ENCODE results near the gene PRKCI. TPM values are rescaled to one million over a fixed set of nuclear protein-coding genes. Genes with fewer than 3 reads are reported as not detected.
"Not testable (repeated sequence)": the region's sequence is repeated elsewhere in the genome, so short reads cannot be mapped to it uniquely, and the experiment has no call there.

PRKCI gene
- total and polyA plus RNA-seq, 4 donors = 3.2 to 12.7 (median 8.7) TPM

DNA sequence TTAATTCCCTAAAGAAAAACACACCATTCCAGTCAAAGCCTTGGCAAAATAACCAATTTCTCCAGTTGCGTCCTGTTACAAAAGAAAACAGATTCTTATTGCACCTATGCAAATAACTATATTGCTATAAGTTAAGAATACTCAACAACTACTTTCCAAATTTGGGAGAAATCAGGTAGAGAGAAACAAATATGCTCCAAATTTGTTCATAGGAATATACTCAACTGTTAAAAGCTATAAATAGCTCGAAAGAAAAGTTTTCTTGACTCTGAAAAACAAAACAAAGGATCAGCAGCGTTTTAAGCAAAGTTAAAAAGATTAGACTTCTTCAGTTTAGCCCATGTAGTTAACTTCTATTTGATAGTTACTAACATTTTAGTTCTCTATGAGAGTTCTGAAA lies 115.2 kb downstream of the PRKCI start:
- peaks cover 0 to 11% (median 2%) of the 10 kb centered on the region in 4 donors for H3K4me1 ChIP-seq (ENCODE audit: control insufficient read depth in 4 of 4, insufficient read depth in 4 of 4, low read length in 3 of 4)
- no peaks in the 10 kb centered on the region for H3K9me3 ChIP-seq (ENCODE audit: control insufficient read depth in 4 of 4, low read length in 3 of 4)
- WGBS = 93% methylated on average over 3 of the region's 3 CpGs
- no peak overlapping the region for H3K4me3 ChIP-seq (ENCODE audit: low read depth in 1 of 3, low read length in 3 of 3)
- no peak overlapping the region for H3K9ac ChIP-seq (ENCODE audit: low read depth in 1 of 2, low read length in 2 of 2)
- H3K27me3 ChIP-seq (ENCODE audit: control insufficient read depth in 4 of 4, insufficient read depth in 4 of 4, low read length in 3 of 4) = no peaks in the 10 kb centered on the region
- H3K36me3 ChIP-seq (ENCODE audit: control insufficient read depth in 4 of 4, insufficient read depth in 3 of 4, low read depth in 1 of 4, low read length in 3 of 4) = no peaks in the 10 kb centered on the region
- no peak overlapping the region for H3K27ac ChIP-seq (ENCODE audit: low read depth in 1 of 2, low read length in 2 of 2)
- no peak for DNase-seq (ENCODE audit: low spot score)
- TF ChIP-seq HNF4G (IDR thresholded peaks at IDR 0.05) = no peak

- peaks cover 0 to 11% (median 2%) of the 10 kb centered on the region in 4 donors for H3K4me1 ChIP-seq (ENCODE audit: control insufficient read depth in 4 of 4, insufficient read depth in 4 of 4, low read length in 3 of 4)
- H3K4me3 ChIP-seq (ENCODE audit: low read depth in 1 of 3, low read length in 3 of 3) = no peak overlapping the region
- H3K27me3 ChIP-seq (ENCODE audit: control insufficient read depth in 4 of 4, insufficient read depth in 4 of 4, low read length in 3 of 4) = no peaks in the 10 kb centered on the region
- 81% methylated on average over 1 of the region's 1 CpG for WGBS
- no peak for TF ChIP-seq HNF4G (IDR thresholded peaks at IDR 0.05)
- H3K27ac ChIP-seq (ENCODE audit: low read depth in 1 of 2, low read length in 2 of 2) = no peak overlapping the region
- H3K36me3 ChIP-seq (ENCODE audit: control insufficient read depth in 4 of 4, insufficient read depth in 3 of 4, low read depth in 1 of 4, low read length in 3 of 4) = no peaks in the 10 kb centered on the region
- H3K9me3 ChIP-seq (ENCODE audit: control insufficient read depth in 4 of 4, low read length in 3 of 4) = no peaks in the 10 kb centered on the region
- no peak overlapping the region for H3K9ac ChIP-seq (ENCODE audit: low read depth in 1 of 2, low read length in 2 of 2)
- no peak for DNase-seq (ENCODE audit: low spot score)
Measured at GRCh38 chr3:170338690-170339340, 116.6 kb downstream of the PRKCI start.

- H3K9me3 ChIP-seq (ENCODE audit: control insufficient read depth in 4 of 4, low read length in 3 of 4); H3K36me3 ChIP-seq (ENCODE audit: control insufficient read depth in 4 of 4, insufficient read depth in 3 of 4, low read depth in 1 of 4, low read length in 3 of 4); H3K27me3 ChIP-seq (ENCODE audit: control insufficient read depth in 4 of 4, insufficient read depth in 4 of 4, low read length in 3 of 4); H3K4me1 ChIP-seq (ENCODE audit: control insufficient read depth in 4 of 4, insufficient read depth in 4 of 4, low read length in 3 of 4); DNase-seq (ENCODE audit: low spot score); H3K4me3 ChIP-seq (ENCODE audit: low read depth in 1 of 3, low read length in 3 of 3); H3K9ac ChIP-seq (ENCODE audit: low read depth in 1 of 2, low read length in 2 of 2); H3K27ac ChIP-seq (ENCODE audit: low read depth in 1 of 2, low read length in 2 of 2): not testable (repeated sequence)
- WGBS = 96% methylated on average over 9 of the region's 9 CpGs
Measured at GRCh38 chr3:170342273-170342672, 120.0 kb downstream of the PRKCI start.

DNA sequence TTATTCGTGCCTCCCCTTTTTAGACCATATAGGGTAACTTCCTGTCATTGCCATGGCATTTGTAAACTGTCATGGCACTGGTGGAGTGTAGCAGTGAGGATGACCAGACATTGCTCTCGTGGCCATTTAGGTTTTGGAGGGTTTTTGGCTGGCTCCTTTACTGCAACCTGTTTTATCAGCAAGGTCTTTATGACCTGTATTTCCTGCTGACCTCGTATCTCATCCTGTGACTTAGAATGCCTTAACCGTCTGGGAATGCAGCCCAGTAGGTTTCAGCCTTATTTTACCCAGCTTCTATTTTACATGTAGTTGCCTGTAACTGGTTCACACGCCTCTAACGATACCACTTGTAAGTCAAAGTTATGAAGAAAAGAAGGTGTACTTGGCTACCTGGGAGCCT lies 121.6 kb downstream of the PRKCI start:
- H3K27ac ChIP-seq (ENCODE audit: low read depth in 1 of 2, low read length in 2 of 2); H3K27me3 ChIP-seq (ENCODE audit: control insufficient read depth in 4 of 4, insufficient read depth in 4 of 4, low read length in 3 of 4); H3K36me3 ChIP-seq (ENCODE audit: control insufficient read depth in 4 of 4, insufficient read depth in 3 of 4, low read depth in 1 of 4, low read length in 3 of 4); H3K9me3 ChIP-seq (ENCODE audit: control insufficient read depth in 4 of 4, low read length in 3 of 4); H3K4me3 ChIP-seq (ENCODE audit: low read depth in 1 of 3, low read length in 3 of 3); DNase-seq (ENCODE audit: low spot score); H3K4me1 ChIP-seq (ENCODE audit: control insufficient read depth in 4 of 4, insufficient read depth in 4 of 4, low read length in 3 of 4); H3K9ac ChIP-seq (ENCODE audit: low read depth in 1 of 2, low read length in 2 of 2): not testable (repeated sequence)
- 73% methylated on average over 6 of the region's 6 CpGs for WGBS
- TF ChIP-seq NR2F2 (IDR thresholded peaks at IDR 0.05) = peak; percentile 51

- Histone ChIP-seq H3K4me3 (ENCODE audit: low read depth in 1 of 3, low read length in 3 of 3) (no peak overlapping the region), H3K36me3 (ENCODE audit: control insufficient read depth in 4 of 4, insufficient read depth in 3 of 4, low read depth in 1 of 4, low read length in 3 of 4) (no peaks in the 10 kb centered on the region), H3K27me3 (ENCODE audit: control insufficient read depth in 4 of 4, insufficient read depth in 4 of 4, low read length in 3 of 4) (no peaks in the 10 kb centered on the region), H3K9ac (ENCODE audit: low read depth in 1 of 2, low read length in 2 of 2) (no peak overlapping the region), H3K27ac (ENCODE audit: low read depth in 1 of 2, low read length in 2 of 2) (no peak overlapping the region), H3K9me3 (ENCODE audit: control insufficient read depth in 4 of 4, low read length in 3 of 4) (no peaks in the 10 kb centered on the region), H3K4me1 (ENCODE audit: control insufficient read depth in 4 of 4, insufficient read depth in 4 of 4, low read length in 3 of 4) (peaks cover 4 to 18% (median 15%) of the 10 kb centered on the region in 4 donors)
- 95% methylated on average over 4 of the region's 4 CpGs for WGBS
- no peak for DNase-seq (ENCODE audit: low spot score)
- TF ChIP-seq REST (IDR thresholded peaks at IDR 0.05) (no peak), SP1 (IDR thresholded peaks at IDR 0.05) (no peak), YY1 (IDR thresholded peaks at IDR 0.05) (no peak), RXRA (IDR thresholded peaks at IDR 0.05) (no peak), FOXA1 (IDR thresholded peaks at IDR 0.05) (no peak), HNF4A (conservative IDR thresholded peaks at IDR 0.05) (no peak), NR2F2 (IDR thresholded peaks at IDR 0.05) (no peak), JUND (IDR thresholded peaks at IDR 0.05) (no peak), ZBTB33 (IDR thresholded peaks at IDR 0.05) (no peak), GABPA (IDR thresholded peaks at IDR 0.05 in 1 of 2, conservative IDR thresholded peaks at IDR 0.05 in 1 of 2) (no peak), TAF1 (conservative IDR thresholded peaks at IDR 0.05) (no peak), RAD21 (IDR thresholded peaks at IDR 0.05) (no peak)
- TF ChIP-seq, protein P1, sequence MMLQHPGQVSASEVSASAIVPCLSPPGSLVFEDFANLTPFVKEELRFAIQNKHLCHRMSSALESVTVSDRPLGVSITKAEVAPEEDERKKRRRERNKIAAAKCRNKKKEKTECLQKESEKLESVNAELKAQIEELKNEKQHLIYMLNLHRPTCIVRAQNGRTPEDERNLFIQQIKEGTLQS (IDR thresholded peaks at IDR 0.05) = no peak
Measured at GRCh38 chr3:170344971-170345370, 122.7 kb downstream of the PRKCI start.
